GM19438 (cell line): ENCODE data around the gene PELI3.

Experiments
- ATAC-seq: cut with Tn5 transposase; IDR thresholded peaks from one replicate; pipeline ENCODE4 v1.9.1; 2021; ENCODE audit warnings: low read depth; ENCODE audit not compliant: unreplicated experiment

Gene PELI3

GRCh38 chr11:66473608-66474515 lies 7.2 kb downstream of the PELI3 start:
- ATAC-seq = no peak

- ATAC-seq = no peak
Observed at GRCh38 chr11:66475349-66476172, 8.9 kb downstream of the PELI3 start.

GRCh38 chr11:66476173-66476840 lies 9.6 kb downstream of the PELI3 start:
- no peak for ATAC-seq

GRCh38 chr11:66476841-66477251 lies 10.1 kb downstream of the PELI3 start:
- ATAC-seq = no peak

- ATAC-seq = no peak
Observed at GRCh38 chr11:66477263-66478201, 10.8 kb downstream of the PELI3 start.

- ATAC-seq = no peak
Observed at GRCh38 chr11:66478729-66479393, 12.2 kb downstream of the PELI3 start.

- no peak for ATAC-seq
Observed at GRCh38 chr11:66479394-66480116, 12.8 kb downstream of the PELI3 start.

GRCh38 chr11:66480117-66480938 lies 13.6 kb downstream of the PELI3 start, which contains the start of gene DPP3:
TSS of gene DPP3 (plus strand) at chr11:66480434. CDS start at chr11:66482201, 1,767 bp downstream.
- peak; percentile 80 for ATAC-seq

- ATAC-seq = no peak
Observed at GRCh38 chr11:66484806-66485380, 18.2 kb downstream of the PELI3 start.

- no peak for ATAC-seq
Observed at GRCh38 chr11:66488957-66489356, 22.3 kb downstream of the PELI3 start.

GRCh38 chr11:66489636-66490035 lies 22.9 kb downstream of the PELI3 start:
- ATAC-seq = no peak

- no peak for ATAC-seq
Observed at GRCh38 chr11:66491315-66491935, 24.7 kb downstream of the PELI3 start.

- ATAC-seq = no peak
Observed at GRCh38 chr11:66492161-66492865, 25.6 kb downstream of the PELI3 start.

GRCh38 chr11:66493130-66493529 lies 26.4 kb downstream of the PELI3 start:
- no peak for ATAC-seq

GRCh38 chr11:66494458-66494857 lies 27.8 kb downstream of the PELI3 start:
- ATAC-seq = no peak

- ATAC-seq = no peak
Observed at GRCh38 chr11:66494935-66495334, 28.2 kb downstream of the PELI3 start.
